ENCODE results near the gene CUBN. TPM values are rescaled to one million over a fixed set of nuclear protein-coding genes. Genes with fewer than 3 reads are reported as not detected.
A peak's percentile ranks its signal among the peaks of the same experiment; 100 is the strongest.
"Not testable (repeated sequence)": the region's sequence is repeated elsewhere in the genome, so short reads cannot be mapped to it uniquely, and the experiment has no call there.

CUBN gene
- total RNA-seq, 1 donor from 2014 or later, result 2.7 TPM

- Histone ChIP-seq H3K27ac (ENCODE audit: low read depth, low read length) (peak overlapping the region; percentile 98), H3K4me2 (ENCODE audit: low read length) (peak overlapping the region; percentile 43), H2AFZ (ENCODE audit: low read depth, low read length) (peak overlapping the region; percentile 12), H3K4me3 (ENCODE audit: insufficient read depth, low read depth, low read length) (no peak overlapping the region), H3K9me3 (ENCODE audit: insufficient read depth, low read depth, low read length) (no peaks in the 10 kb centered on the region), H3K36me3 (ENCODE audit: insufficient read depth, low read length) (no peaks in the 10 kb centered on the region), H3K9ac (ENCODE audit: low read length) (peak overlapping the region; percentile 82), H3K27me3 (ENCODE audit: insufficient read depth, low read length) (no peaks in the 10 kb centered on the region), H3K4me1 (ENCODE audit: insufficient read depth, low read length) (peaks cover 41% of the 10 kb centered on the region), H3K79me2 (ENCODE audit: insufficient read depth, low read length) (no peaks in the 10 kb centered on the region), H4K20me1 (ENCODE audit: insufficient read depth, low read length) (no peaks in the 10 kb centered on the region)
- H3K36me3 Mint-ChIP-seq (ENCODE audit: low read depth, unreplicated experiment), result peaks cover 5% of the 10 kb centered on the region
- no peak for TF ChIP-seq CTCF (IDR thresholded peaks at IDR 0.05; ENCODE audit: insufficient read depth, low read depth, low read length)
- peak overlapping the region; percentile 29 for H3K4me3 Mint-ChIP-seq (ENCODE audit: unreplicated experiment)
- H3K27me3 Mint-ChIP-seq (ENCODE audit: low read depth, unreplicated experiment), result no peaks in the 10 kb centered on the region
- DNase-seq (ENCODE audit: low read depth), result no peak
- FAIRE-seq, result no peak
- H3K4me1 Mint-ChIP-seq (ENCODE audit: low read depth, unreplicated experiment), result peaks cover 48% of the 10 kb centered on the region
- H3K27ac Mint-ChIP-seq (ENCODE audit: unreplicated experiment), result peak overlapping the region; percentile 90
- peaks cover 5% of the 10 kb centered on the region for H3K9me3 Mint-ChIP-seq (ENCODE audit: unreplicated experiment)
Measured at GRCh38 chr10:17021656-17022465, 107.8 kb downstream of the CUBN start.

- H3K27me3 ChIP-seq (ENCODE audit: insufficient read depth, low read length), result no peaks in the 10 kb centered on the region
- no peaks in the 10 kb centered on the region for H4K20me1 ChIP-seq (ENCODE audit: insufficient read depth, low read length)
- no peak overlapping the region for H3K4me3 Mint-ChIP-seq (ENCODE audit: unreplicated experiment)
- no peak overlapping the region for H3K27ac ChIP-seq (ENCODE audit: low read depth, low read length)
- H3K9ac ChIP-seq (ENCODE audit: low read length), result no peak overlapping the region
- no peak overlapping the region for H3K4me2 ChIP-seq (ENCODE audit: low read length)
- no peaks in the 10 kb centered on the region for H3K79me2 ChIP-seq (ENCODE audit: insufficient read depth, low read length)
- peaks cover 5% of the 10 kb centered on the region for H3K36me3 Mint-ChIP-seq (ENCODE audit: low read depth, unreplicated experiment)
- no peak overlapping the region for H3K27ac Mint-ChIP-seq (ENCODE audit: unreplicated experiment)
- H3K36me3 ChIP-seq (ENCODE audit: insufficient read depth, low read length), result no peaks in the 10 kb centered on the region
- peaks cover 33% of the 10 kb centered on the region for H3K4me1 Mint-ChIP-seq (ENCODE audit: low read depth, unreplicated experiment)
- H3K4me1 ChIP-seq (ENCODE audit: insufficient read depth, low read length), result peaks cover 25% of the 10 kb centered on the region
- H3K4me3 ChIP-seq (ENCODE audit: insufficient read depth, low read depth, low read length), result no peak overlapping the region
- H3K9me3 Mint-ChIP-seq (ENCODE audit: unreplicated experiment), result peaks cover 8% of the 10 kb centered on the region
- no peak overlapping the region for H2AFZ ChIP-seq (ENCODE audit: low read depth, low read length)
- no peaks in the 10 kb centered on the region for H3K9me3 ChIP-seq (ENCODE audit: insufficient read depth, low read depth, low read length)
- FAIRE-seq (no peak), DNase-seq (ENCODE audit: low read depth) (no peak)
- TF ChIP-seq CTCF (IDR thresholded peaks at IDR 0.05; ENCODE audit: insufficient read depth, low read depth, low read length), result no peak
- no peak for TF ChIP-seq EZH2 (IDR thresholded peaks at IDR 0.05; ENCODE audit: insufficient read depth, low read length)
- no peaks in the 10 kb centered on the region for H3K27me3 Mint-ChIP-seq (ENCODE audit: low read depth, unreplicated experiment)
Measured at GRCh38 chr10:17019696-17020095, 109.9 kb downstream of the CUBN start.

GRCh38 chr10:17013131-17013983 is 116.3 kb downstream of the CUBN start:
- not testable (repeated sequence) for FAIRE-seq; H3K4me2 ChIP-seq (ENCODE audit: low read length); H3K36me3 ChIP-seq (ENCODE audit: insufficient read depth, low read length); H3K4me3 ChIP-seq (ENCODE audit: insufficient read depth, low read depth, low read length); H3K36me3 Mint-ChIP-seq (ENCODE audit: low read depth, unreplicated experiment); H3K27ac ChIP-seq (ENCODE audit: low read depth, low read length); H3K27me3 Mint-ChIP-seq (ENCODE audit: low read depth, unreplicated experiment); H2AFZ ChIP-seq (ENCODE audit: low read depth, low read length); H3K9ac ChIP-seq (ENCODE audit: low read length); DNase-seq (ENCODE audit: low read depth); H3K27me3 ChIP-seq (ENCODE audit: insufficient read depth, low read length); H3K79me2 ChIP-seq (ENCODE audit: insufficient read depth, low read length); H4K20me1 ChIP-seq (ENCODE audit: insufficient read depth, low read length); H3K4me3 Mint-ChIP-seq (ENCODE audit: unreplicated experiment); H3K9me3 ChIP-seq (ENCODE audit: insufficient read depth, low read depth, low read length)
- peak overlapping the region; percentile 71 for H3K27ac Mint-ChIP-seq (ENCODE audit: unreplicated experiment)
- H3K4me1 Mint-ChIP-seq (ENCODE audit: low read depth, unreplicated experiment), result peaks cover 29% of the 10 kb centered on the region
- H3K9me3 Mint-ChIP-seq (ENCODE audit: unreplicated experiment), result peaks cover 16% of the 10 kb centered on the region
- peaks cover 19% of the 10 kb centered on the region for H3K4me1 ChIP-seq (ENCODE audit: insufficient read depth, low read length)

GRCh38 chr10:17012731-17013130 is 116.9 kb downstream of the CUBN start:
- FAIRE-seq; H3K4me3 Mint-ChIP-seq (ENCODE audit: unreplicated experiment); H3K27me3 Mint-ChIP-seq (ENCODE audit: low read depth, unreplicated experiment); H3K27ac ChIP-seq (ENCODE audit: low read depth, low read length); H3K9me3 ChIP-seq (ENCODE audit: insufficient read depth, low read depth, low read length); H2AFZ ChIP-seq (ENCODE audit: low read depth, low read length); H3K4me3 ChIP-seq (ENCODE audit: insufficient read depth, low read depth, low read length); DNase-seq (ENCODE audit: low read depth); H3K36me3 ChIP-seq (ENCODE audit: insufficient read depth, low read length); H3K79me2 ChIP-seq (ENCODE audit: insufficient read depth, low read length); H3K4me2 ChIP-seq (ENCODE audit: low read length); H4K20me1 ChIP-seq (ENCODE audit: insufficient read depth, low read length); H3K27me3 ChIP-seq (ENCODE audit: insufficient read depth, low read length); H3K27ac Mint-ChIP-seq (ENCODE audit: unreplicated experiment); H3K9ac ChIP-seq (ENCODE audit: low read length); H3K36me3 Mint-ChIP-seq (ENCODE audit: low read depth, unreplicated experiment): not testable (repeated sequence)
- peaks cover 22% of the 10 kb centered on the region for H3K4me1 ChIP-seq (ENCODE audit: insufficient read depth, low read length)
- peaks cover 15% of the 10 kb centered on the region for H3K9me3 Mint-ChIP-seq (ENCODE audit: unreplicated experiment)
- peaks cover 35% of the 10 kb centered on the region for H3K4me1 Mint-ChIP-seq (ENCODE audit: low read depth, unreplicated experiment)

Data from astrocyte (in vitro differentiated cells and primary cell).